ENCODE measurements around the gene BSND. TPM values are rescaled to one million over a fixed set of nuclear protein-coding genes. Genes with fewer than 3 reads are reported as not detected.
"Not testable (repeated sequence)": the region's sequence is repeated elsewhere in the genome, so short reads cannot be mapped to it uniquely, and the experiment has no call there.

Gene BSND
- polyA plus RNA-seq, 1 of the 3 experiments (the other 2 are of a cell fraction): not detected

- Histone ChIP-seq H3F3A (replicated peaks; ENCODE audit: insufficient read depth) (no peaks in the 10 kb centered on the region), H3K4me1 (ENCODE audit: control insufficient read depth in 1 of 2, insufficient read depth in 2 of 2, low read depth in 1 of 2, low read length in 1 of 2) (no peaks in the 10 kb centered on the region; a peak in 2 of 4 replicates), H3K27ac (ENCODE audit: low read depth in 2 of 2, low read length in 1 of 2) (no peak overlapping the region), H3K36me3 (replicated peaks in 1 of 2; ENCODE audit: control insufficient read depth in 1 of 2, insufficient read depth in 2 of 2, low read length in 1 of 2) (no peaks in the 10 kb centered on the region), H3K79me2 (ENCODE audit: insufficient read depth) (no peaks in the 10 kb centered on the region), H3K4me3 (ENCODE audit: low read depth in 2 of 2, low read length in 1 of 2) (no peak overlapping the region), H3K4me2 (no peak overlapping the region), H4K20me1 (ENCODE audit: insufficient read depth) (no peaks in the 10 kb centered on the region), H3K9ac (no peak overlapping the region), H2AFZ (ENCODE audit: low read depth) (no peak overlapping the region), H3K9me3 (no peaks in the 10 kb centered on the region), H3K9me2 (no peaks in the 10 kb centered on the region), H3K27me3 (ENCODE audit: insufficient read depth) (no peaks in the 10 kb centered on the region)
- POLR2A ChIA-PET: no interaction called here
- TF ChIP-seq TAF1 (IDR thresholded peaks at IDR 0.05; ENCODE audit: borderline replicate concordance, low read depth, low read length) (no peak), MAX (IDR thresholded peaks at IDR 0.05; ENCODE audit: low read depth) (no peak), JUND (IDR thresholded peaks at IDR 0.05) (no peak), EP300 (IDR thresholded peaks at IDR 0.05; ENCODE audit: borderline replicate concordance in 1 of 2, low read depth in 1 of 2, low read length in 1 of 2) (no peak), MEF2A (IDR thresholded peaks at IDR 0.05; ENCODE audit: borderline replicate concordance, low read depth) (no peak), FOSL2 (IDR thresholded peaks at IDR 0.05; ENCODE audit: borderline replicate concordance, low read depth) (no peak), USF1 (IDR thresholded peaks at IDR 0.05; ENCODE audit: borderline replicate concordance, low read depth) (no peak)
- no peak for DNase-seq
- 68% methylated on average over 8 of the region's 9 CpGs for WGBS (ENCODE audit: low lambda C conversion rate)
- CTCF ChIA-PET: interaction anchor here (11.8 to 12.2 kb wide), 2 partner anchors 19 to 72 kb away, joined by 159 to 390 read pairs; partner anchors contain the start of gene BSND
Measured at GRCh38 chr1:55018395-55018794, 19.7 kb downstream of the BSND start.

- H3K4me2 ChIP-seq: no peak overlapping the region
- H3K4me3 ChIP-seq (ENCODE audit: low read depth in 2 of 2, low read length in 1 of 2): no peak overlapping the region; a peak in 1 of 4 replicates
- peak overlapping the region; percentile 88; the same call in 1 of the 2 replicates for H2AFZ ChIP-seq (ENCODE audit: low read depth)
- 48% methylated on average over 15 of the region's 15 CpGs for WGBS (ENCODE audit: low lambda C conversion rate)
- H4K20me1 ChIP-seq (ENCODE audit: insufficient read depth): no peaks in the 10 kb centered on the region
- H3K79me2 ChIP-seq (ENCODE audit: insufficient read depth): no peaks in the 10 kb centered on the region
- no peaks in the 10 kb centered on the region for H3K27me3 ChIP-seq (ENCODE audit: insufficient read depth)
- no peaks in the 10 kb centered on the region for H3K9me2 ChIP-seq
- no peak overlapping the region for H3K27ac ChIP-seq (ENCODE audit: low read depth in 2 of 2, low read length in 1 of 2)
- TF ChIP-seq RCOR1 (IDR thresholded peaks at IDR 0.05; ENCODE audit: low read length): peak; percentile 53; the same call in 1 of the 2 replicates
- peak; percentile 45 for TF ChIP-seq CHD2 (IDR thresholded peaks at IDR 0.05; ENCODE audit: low read length, partially characterized antibody)
- TF ChIP-seq NFIC (IDR thresholded peaks at IDR 0.05; ENCODE audit: borderline replicate concordance): peak; percentile 7; the same call in 1 of the 2 replicates
- peak; percentile 83 for TF ChIP-seq SMC3 (IDR thresholded peaks at IDR 0.05; ENCODE audit: low read depth, low read length)
- no peak for TF ChIP-seq ZBTB33 (IDR thresholded peaks at IDR 0.05; ENCODE audit: borderline replicate concordance, low read depth)
- TF ChIP-seq FOSL2 (IDR thresholded peaks at IDR 0.05; ENCODE audit: borderline replicate concordance, low read depth): no peak
- peak; percentile 92 for TF ChIP-seq CTCF (IDR thresholded peaks at IDR 0.05)
- TF ChIP-seq EP300 (IDR thresholded peaks at IDR 0.05; ENCODE audit: borderline replicate concordance in 1 of 2, low read depth in 1 of 2, low read length in 1 of 2): no peak
- peak; percentile 91 for TF ChIP-seq RAD21 (IDR thresholded peaks at IDR 0.05; ENCODE audit: low read length)
- peak; percentile 67; the same call in 1 of the 2 replicates for TF ChIP-seq TAF1 (IDR thresholded peaks at IDR 0.05; ENCODE audit: borderline replicate concordance, low read depth, low read length)
- TF ChIP-seq FOXM1 (IDR thresholded peaks at IDR 0.05; ENCODE audit: low read depth): no peak
- H3K9ac ChIP-seq: no peak overlapping the region
- H3K9me3 ChIP-seq: no peaks in the 10 kb centered on the region
- no peaks in the 10 kb centered on the region for H3K36me3 ChIP-seq (replicated peaks in 1 of 2; ENCODE audit: control insufficient read depth in 1 of 2, insufficient read depth in 2 of 2, low read length in 1 of 2)
- ChIA-PET CTCF (interaction anchor here (0.6 to 12.2 kb wide), 48 partner anchors 9 to 1690 kb away, joined by 3 to 390 read pairs (median 6); partner anchors contain the start of genes BSND and PCSK9), POLR2A (interaction anchor here (1.8 kb wide), 1 partner anchor 72 kb away, joined by 10 read pairs; no protein-coding TSS in a partner anchor)
- H3F3A ChIP-seq (replicated peaks; ENCODE audit: insufficient read depth): no peaks in the 10 kb centered on the region
- no peaks in the 10 kb centered on the region; a peak in 1 of 4 replicates for H3K4me1 ChIP-seq (ENCODE audit: control insufficient read depth in 1 of 2, insufficient read depth in 2 of 2, low read depth in 1 of 2, low read length in 1 of 2)
- peak; percentile 93 for DNase-seq
Measured at GRCh38 chr1:55021942-55022546, 23.3 kb downstream of the BSND start.

- H3K9me2 ChIP-seq; H3F3A ChIP-seq (replicated peaks; ENCODE audit: insufficient read depth); H3K27ac ChIP-seq (ENCODE audit: low read depth in 2 of 2, low read length in 1 of 2); H3K4me1 ChIP-seq (ENCODE audit: control insufficient read depth in 1 of 2, insufficient read depth in 2 of 2, low read depth in 1 of 2, low read length in 1 of 2); DNase-seq; CTCF ChIA-PET; H3K36me3 ChIP-seq (replicated peaks in 1 of 2; ENCODE audit: control insufficient read depth in 1 of 2, insufficient read depth in 2 of 2, low read length in 1 of 2); H4K20me1 ChIP-seq (ENCODE audit: insufficient read depth); H2AFZ ChIP-seq (ENCODE audit: low read depth); POLR2A ChIA-PET; H3K4me2 ChIP-seq; H3K9me3 ChIP-seq; H3K9ac ChIP-seq; H3K4me3 ChIP-seq (ENCODE audit: low read depth in 2 of 2, low read length in 1 of 2); H3K79me2 ChIP-seq (ENCODE audit: insufficient read depth); H3K27me3 ChIP-seq (ENCODE audit: insufficient read depth): not testable (repeated sequence)
- 86% methylated on average over 10 of the region's 10 CpGs for WGBS (ENCODE audit: low lambda C conversion rate)
Measured at GRCh38 chr1:55024163-55024562, 25.4 kb downstream of the BSND start.
